Spleen (tissue), 7 donors: ENCODE results near the gene PHF20.

Experiments used
- POLR2A ChIP-seq, 3 donors: fragments of 450-650 bp; IDR thresholded peaks; one replicate each; pipeline ENCODE4 v1.5.1; 2017; ENCODE audit warnings: antibody characterized with exemption in 3 of 3, mild to moderate bottlenecking in 1 of 3
- POLR2AphosphoS5 ChIP-seq, 3 donors: sonication (generic); formaldehyde crosslinking; IDR thresholded peaks; one replicate each; pipeline ENCODE4 v1.5.1; 2017; ENCODE audit warnings: antibody characterized with exemption in 3 of 3
- TF ChIP-seq, protein P1 (sequence below), 11 experiments: fragments of 200-600 bp in 7 of 11; fragments of 450-650 bp in 4 of 11; sonication (generic) in 4 of 11; IDR thresholded peaks in 8 of 11; conservative IDR thresholded peaks in 3 of 11; 1 replicate in 7 of 11; 2 replicates in 4 of 11; pipeline versions ENCODE4 v1.4.0 to v1.8.0; 2016 to 2021; ENCODE audit warnings: antibody characterized with exemption in 11 of 11, inconsistent platforms in 4 of 11, mild to moderate bottlenecking in 1 of 11
- donor health status: DM: no; HTN: no; CAD: no; lungs with moderate emphysema.
- donor health status: DM: no; HTN: no; CAD: no.
- donor health status: DM: no; HTN: no; CAD: no.

DNA sequence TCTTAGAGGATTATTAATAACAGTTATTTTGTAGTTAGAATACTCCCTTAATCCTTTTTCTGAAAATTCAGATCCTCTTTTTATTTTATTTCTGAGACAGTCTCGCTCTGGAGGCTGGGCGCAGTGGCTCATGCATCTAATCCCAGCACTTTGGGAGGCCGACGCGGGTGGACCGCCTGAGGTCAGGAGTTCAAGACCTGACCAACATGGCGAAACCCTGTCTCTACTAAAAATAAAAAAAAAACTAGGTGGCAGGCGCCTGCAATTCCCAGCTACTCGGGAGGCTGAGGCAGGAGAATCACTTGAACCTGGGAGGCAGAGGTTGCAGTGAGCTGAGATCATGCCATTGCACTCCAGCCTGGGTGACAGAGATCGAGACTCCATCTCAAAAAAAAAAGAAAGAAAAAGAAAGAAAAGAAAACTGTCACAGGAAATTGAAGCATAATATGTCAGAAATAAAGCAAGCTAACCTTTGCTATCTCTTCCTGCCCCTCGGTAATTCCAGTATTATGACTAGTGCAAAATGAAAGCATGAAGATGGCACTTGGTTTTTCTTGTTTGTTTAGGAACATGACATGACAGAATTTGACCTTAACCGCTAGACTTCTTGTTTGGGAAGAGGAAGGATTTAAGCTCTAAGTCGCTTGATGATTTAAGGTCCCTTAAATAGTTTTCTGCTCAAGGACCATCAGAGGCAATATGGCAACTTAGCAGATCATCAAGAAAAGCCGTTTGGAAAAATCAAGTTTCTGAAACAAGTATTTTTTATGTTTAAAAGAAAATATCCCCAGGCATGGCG, 27.9 kb upstream of the PHF20 start:
- TF ChIP-seq, protein P1, sequence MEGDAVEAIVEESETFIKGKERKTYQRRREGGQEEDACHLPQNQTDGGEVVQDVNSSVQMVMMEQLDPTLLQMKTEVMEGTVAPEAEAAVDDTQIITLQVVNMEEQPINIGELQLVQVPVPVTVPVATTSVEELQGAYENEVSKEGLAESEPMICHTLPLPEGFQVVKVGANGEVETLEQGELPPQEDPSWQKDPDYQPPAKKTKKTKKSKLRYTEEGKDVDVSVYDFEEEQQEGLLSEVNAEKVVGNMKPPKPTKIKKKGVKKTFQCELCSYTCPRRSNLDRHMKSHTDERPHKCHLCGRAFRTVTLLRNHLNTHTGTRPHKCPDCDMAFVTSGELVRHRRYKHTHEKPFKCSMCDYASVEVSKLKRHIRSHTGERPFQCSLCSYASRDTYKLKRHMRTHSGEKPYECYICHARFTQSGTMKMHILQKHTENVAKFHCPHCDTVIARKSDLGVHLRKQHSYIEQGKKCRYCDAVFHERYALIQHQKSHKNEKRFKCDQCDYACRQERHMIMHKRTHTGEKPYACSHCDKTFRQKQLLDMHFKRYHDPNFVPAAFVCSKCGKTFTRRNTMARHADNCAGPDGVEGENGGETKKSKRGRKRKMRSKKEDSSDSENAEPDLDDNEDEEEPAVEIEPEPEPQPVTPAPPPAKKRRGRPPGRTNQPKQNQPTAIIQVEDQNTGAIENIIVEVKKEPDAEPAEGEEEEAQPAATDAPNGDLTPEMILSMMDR (IDR thresholded peaks at IDR 0.05 in 8 of 11, conservative IDR thresholded peaks at IDR 0.05 in 3 of 11) = no peak
- TF ChIP-seq POLR2AphosphoS5 (IDR thresholded peaks at IDR 0.05) = peak in 1 of 3 donors; percentile 38
- peak in 1 of 3 donors; percentile 17 for TF ChIP-seq POLR2A (IDR thresholded peaks at IDR 0.05)
